ENCODE data around the gene ME3.
"Not testable (repeated sequence)": the region's sequence is repeated elsewhere in the genome, so short reads cannot be mapped to it uniquely, and the experiment has no call there.

Gene ME3

DNA sequence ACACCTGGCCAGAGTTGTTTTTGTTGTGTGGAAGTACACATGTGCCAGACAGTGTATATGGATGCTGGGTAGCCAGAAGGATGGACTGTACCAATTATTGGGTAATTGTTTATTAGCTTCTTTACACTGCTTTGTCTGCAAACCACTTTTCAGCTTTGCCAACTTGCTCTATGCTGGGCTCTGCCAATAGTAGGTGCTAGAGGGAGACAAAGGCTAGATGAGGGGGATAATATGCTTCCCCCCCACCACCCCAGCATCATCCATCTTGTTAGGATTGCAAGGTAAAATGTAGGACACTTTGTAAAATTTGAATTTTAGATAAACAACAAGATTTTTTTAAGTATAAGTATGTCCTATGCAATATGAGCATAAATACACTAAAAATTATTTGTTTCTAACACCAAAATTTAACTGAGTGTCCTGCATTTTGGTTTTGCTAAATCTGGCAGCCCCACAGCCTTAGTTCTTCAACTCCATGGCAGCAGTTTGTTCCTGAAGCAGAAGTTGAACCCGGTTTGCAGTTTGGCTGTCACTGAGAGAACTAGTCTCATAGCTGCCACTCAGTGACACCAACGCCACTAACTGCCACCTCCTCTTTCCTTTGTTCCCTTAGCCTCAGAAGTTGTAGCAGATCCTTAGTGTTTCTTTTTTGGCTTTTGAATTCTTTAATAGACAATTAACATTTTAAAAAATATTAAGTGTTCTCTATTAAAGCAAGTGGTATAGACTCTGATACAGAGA, 219.0 kb downstream of the ME3 start:
- DNase-seq, result no peak

DNA sequence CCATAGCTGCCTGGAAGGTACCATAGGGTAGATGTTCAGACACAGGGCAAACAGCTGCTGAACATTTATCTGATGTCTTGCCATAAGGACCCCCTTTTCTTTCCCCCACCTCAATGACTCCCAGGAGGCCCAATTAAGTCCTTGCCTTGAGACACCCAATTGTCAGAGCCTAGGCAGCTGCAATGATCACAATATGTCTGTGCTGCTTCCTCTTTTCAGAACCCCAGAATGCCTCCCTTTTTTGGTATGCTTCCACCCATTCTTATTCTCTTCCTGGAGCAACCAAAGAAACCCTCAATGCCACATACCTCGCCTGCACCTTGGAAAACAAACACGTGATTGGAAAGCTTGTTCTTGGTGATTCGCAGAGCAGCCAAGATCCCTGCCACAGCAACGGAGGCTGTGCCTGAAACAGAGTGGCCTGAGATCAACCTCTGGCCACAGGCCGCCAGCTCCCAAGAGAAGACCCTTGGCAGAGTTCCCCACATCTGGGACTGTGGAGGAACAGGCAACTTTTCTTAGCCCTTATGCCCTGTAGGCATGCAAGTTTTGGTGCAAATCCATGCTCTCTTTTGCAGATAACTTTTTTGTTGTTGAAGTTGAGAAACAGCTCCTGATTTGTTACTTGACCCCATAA, 222.3 kb downstream of the ME3 start:
- DNase-seq, result no peak

DNA sequence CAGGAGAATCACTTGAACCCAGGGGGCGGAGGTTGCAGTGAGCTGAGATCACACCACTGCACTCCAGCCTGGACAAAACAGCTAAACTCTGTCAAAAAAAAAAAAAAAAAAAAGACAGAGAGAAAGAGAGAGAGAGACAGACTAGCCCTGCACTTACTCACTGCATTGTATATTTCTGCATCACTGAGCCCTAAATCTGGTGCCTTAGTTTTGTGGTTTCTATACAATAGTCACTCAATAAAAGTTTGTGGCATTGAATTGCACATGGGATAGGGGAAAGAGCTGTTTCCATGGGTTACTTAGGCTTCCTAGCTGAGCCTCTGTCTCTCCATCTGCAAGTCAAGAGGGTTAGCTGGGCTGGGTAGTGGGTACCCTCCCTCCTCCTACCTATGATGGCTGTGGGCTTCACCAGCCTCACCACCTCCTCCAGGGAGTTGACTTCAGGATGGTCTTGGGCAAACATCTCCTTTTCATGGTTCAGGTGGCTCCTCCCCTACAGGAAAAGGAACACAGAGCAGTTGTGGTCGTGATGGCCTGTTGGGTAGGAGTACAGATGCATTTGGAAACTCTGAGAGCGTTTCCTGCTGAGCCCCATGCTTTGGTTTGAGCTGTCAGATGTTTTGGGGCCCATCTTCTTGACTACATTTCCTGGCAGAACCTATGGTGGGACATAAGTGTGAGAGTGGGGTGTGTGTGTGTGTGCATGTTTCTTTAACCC, 224.5 kb downstream of the ME3 start:
- no peak for DNase-seq

DNA sequence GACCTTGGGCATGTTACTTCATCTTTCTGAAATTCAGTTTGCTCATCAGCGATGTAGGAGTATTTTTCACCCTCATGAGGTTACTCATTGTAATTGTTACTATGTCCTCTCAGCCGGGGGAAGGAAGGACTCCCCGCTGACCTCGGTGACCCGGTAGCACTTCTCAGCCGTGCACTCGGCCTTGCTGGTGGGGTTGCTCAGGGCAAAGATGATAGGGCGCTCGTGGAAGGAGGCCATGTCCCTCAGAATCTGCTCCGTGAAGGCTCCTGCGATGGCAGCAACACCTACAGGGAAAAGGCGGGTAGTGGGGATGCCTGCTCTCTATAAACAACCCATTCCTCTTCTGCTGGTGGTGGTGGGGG, 225.5 kb downstream of the ME3 start:
- DNase-seq, result no peak

DNA sequence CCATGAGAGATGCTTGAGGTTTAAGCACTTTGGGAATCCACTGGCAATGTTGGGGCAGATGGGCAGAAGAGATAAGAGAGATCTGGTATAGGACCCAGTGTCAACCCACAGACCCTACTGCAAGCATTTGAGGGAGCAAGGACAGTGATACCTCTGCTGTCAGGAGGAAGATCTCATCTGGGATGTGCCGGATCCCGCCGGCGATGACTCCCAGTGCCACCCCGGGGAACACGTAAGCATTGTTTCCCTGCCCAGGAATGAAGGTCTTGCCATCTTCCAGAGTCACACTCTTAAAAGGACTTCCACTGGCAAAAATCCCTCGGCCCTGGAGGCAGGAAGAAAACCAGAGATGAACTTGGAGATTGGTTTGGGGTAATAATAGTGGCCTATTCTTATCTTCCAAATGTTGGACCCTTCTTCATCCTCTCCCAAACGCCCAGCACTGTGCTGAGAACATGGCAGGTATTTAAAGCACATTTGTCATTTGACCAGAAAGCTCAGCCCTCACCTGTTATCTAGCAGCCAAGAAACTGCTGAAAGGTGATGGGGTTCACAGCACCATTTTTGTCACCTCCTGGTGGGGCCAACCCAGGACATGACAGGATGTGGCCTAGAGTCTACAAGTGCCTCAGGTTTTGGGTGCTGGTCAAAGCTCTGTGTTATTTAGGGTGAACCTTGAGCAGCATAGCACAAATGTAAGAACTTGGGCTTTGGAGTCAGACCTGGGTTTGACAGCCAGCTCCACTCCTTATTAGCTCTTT, 226.1 kb downstream of the ME3 start:
- no peak for DNase-seq

DNA sequence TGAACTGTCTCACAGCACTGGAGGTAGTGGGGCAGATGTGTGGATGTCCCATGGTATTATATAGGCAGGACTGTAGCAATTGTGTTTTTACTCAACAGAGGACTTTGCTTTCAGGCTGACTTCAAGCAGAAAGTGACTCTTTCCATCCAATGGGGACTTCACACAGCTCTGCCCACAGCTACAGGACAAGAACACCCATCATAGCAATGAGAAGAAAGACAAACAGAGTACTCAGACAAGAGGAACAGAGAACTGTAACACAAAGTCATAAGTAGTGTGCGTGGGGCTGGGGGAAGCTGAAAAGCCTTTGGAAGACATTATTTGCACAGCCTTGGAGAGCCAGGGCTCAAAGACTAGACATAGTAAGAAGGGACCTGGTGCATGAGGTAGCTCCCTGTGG, 227.4 kb downstream of the ME3 start:
- no peak for DNase-seq

DNA sequence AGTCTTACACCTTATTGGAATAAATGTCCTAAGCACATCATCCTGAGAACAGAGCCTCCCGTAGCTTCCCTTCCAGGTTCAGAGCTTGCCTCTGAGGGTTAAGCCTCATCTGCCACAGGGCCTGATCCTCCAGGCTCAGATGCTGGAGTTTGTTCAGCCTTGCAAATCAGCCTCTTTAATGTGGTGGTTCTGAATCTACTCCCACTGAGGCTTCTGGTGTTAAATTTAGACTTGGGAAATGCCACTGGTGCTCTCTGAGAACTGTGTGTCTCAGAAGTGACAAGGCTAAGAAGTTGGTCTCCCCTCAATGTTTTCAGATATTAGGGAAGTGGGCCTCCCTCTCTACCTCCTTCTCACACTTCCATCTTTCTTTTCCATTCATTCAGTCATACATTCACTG, 229.0 kb downstream of the ME3 start:
- DNase-seq, result no peak

DNA sequence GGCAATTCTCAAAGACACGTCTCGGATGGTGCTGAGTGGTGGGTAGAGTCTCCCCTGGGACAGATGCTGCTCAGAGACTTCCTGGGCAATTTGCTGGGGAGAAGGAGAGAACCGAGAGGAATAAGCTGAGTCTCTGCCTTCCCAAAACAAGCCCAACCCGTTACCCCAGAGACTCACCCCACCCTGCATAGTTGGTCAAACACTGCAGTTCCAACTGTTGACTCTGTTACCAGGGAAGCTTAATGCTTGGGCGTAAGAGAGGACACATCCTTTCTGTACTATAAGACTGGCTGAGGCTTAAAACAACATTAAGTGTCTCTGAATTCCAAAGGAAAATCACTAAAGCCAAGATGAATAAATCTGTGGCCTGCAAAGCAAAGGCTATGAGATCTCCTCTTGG, 229.6 kb downstream of the ME3 start:
- no peak for DNase-seq

DNA sequence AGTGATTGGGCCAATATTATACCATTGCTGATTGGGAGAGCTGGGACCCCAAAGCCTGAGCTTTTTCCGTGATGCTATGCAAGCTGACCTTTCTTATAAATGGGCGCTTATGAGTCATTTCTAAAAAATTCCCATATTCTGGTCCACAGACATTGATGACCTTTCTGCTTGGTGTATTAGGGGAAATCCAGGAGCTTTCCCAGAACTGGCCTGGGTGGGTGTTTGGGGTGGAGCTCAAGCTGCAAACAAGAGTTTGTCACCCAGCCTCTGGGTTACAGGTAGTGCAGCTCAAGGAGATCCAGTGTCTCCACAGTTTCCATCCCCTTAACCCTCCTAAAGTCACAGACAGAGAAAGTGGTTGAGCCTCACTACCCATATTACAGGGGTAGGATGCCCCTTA, 230.0 kb downstream of the ME3 start:
- no peak for DNase-seq

DNA sequence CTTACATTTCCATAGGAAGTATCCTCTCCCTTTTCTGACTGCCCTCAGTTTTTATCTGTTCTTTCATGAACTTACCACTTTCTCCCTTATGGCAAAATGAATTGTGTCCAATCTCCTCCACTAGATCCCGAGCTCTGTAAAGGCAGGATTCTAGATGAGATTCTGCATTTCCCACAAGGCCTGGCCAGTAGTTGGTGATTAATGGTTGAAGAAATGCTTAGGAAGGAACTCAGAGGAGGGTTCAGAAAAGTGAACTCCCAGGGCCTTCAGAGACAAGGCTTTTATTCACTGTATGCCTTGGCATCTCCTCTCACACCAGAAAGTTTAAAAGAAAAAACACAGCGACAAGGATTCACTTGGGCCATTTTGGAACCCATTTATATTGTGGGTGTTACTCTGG, 231.6 kb downstream of the ME3 start:
- DNase-seq, result no peak

DNA sequence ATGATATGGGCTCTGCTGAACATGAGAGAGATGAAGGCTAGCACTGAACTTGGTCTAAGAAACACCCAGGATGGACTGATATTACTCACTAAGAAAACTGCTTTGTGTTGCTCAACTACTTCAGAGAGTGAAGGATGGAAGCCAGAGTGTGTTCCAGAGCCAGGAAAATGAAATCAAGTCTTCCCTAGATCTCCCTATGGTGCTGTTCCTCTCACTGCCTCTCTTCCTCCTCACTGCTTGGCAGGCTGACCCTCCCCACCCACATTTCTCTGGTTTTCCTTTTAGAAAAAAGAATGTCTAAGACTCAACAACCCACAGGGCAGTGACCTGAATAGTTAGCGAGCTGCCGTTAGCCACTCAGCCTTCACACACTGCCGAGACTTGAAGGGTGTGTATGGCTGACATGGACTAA, 232.1 kb downstream of the ME3 start:
- peak; percentile 51 for DNase-seq

DNA sequence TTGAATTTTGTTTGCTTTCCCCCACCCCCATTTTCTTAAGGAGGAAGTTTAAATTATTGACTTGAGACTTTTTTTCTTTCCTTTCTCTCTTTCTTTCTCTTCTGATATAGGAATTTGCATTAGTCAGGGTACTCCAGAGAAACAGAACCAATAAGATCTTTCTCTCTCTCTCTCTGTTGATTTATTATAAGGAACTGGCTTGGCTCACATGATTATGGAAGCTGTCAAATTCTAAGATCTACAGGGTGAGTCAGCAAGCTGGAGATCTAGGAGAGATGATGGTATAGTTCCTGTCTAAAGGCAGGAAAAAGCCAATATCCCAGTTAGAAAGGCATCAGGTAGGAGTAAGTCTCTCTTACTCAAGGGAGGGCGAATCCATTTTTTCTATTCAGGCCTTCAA, 233.7 kb downstream of the ME3 start:
- DNase-seq, result peak; percentile 76

DNA sequence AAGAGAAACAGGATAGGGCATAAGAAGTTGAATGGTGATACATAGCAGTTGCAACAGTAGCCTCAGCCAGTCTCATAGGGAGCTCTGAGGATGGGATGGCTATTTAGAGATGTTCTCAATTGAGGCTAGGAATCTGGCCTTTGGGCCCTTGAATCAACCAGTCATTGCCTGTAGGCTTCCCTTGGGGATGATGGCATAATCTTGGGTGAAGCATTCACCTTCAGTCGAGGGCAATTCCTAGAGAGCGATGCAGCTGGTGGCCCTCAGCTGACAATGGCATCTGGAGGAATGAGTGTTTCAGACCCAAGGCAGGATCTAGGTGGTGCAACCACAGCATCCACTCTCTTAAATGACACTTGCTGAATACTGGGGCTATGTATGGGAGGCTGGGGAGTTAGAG, 236.7 kb downstream of the ME3 start:
- DNase-seq, result no peak

DNA sequence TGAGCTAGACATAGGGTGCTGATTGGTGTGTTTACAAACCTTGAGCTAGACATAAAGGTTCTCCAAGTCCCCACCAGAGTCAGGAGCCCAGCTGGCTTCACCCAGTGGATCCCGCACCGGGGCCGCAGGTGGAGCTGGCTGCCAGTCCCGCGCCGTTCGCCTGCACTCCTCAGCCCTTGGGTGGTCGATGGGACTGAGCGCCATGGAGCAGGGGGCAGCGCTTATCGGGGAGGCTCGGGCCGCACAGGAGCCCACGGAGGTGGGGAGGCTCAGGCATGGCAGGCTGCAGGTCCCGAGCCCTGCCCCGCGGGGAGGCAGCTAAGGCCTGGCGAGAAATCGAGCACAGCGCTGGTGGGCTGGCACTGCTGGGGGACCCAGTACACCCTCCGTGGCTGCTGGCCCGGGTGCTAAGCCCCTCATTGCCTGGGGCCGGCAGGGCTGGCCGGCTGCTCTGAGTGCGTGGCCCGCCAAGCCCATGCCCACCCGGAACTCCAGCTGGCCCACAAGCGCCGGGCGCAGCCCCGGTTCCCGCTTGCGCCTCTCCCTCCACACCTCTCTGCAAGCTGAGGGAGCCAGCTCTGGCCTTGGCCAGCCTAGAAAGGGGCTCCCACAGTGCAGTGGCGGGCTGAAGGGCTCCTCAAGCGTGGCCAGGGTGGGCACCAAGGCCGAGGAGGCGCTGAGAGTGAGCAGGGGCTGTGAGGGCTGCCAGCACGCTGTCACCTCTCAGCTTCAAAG, 238.9 kb downstream of the ME3 start:
- not testable (repeated sequence) for DNase-seq

DNA sequence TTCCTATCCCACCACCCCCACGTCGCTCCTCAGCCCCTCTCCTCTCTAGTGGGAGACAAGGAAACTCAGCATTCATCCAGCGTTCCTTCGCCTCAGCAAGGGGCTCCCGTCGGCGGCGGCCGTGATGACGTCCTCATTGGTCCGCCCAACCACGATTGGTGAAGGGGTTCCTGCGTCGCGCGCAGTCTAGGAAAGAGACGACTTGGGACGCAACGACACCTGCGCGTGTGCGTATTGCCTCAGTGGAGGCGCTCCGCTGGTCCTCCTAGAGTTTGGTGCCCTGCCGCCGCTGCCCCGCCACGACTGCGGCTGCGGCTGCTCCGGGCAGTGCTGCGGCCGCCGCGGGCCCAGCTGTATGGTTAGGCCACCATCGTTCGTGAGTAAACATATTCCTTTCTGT, 241.2 kb downstream of the ME3 start:
- DNase-seq, result no peak

DNA sequence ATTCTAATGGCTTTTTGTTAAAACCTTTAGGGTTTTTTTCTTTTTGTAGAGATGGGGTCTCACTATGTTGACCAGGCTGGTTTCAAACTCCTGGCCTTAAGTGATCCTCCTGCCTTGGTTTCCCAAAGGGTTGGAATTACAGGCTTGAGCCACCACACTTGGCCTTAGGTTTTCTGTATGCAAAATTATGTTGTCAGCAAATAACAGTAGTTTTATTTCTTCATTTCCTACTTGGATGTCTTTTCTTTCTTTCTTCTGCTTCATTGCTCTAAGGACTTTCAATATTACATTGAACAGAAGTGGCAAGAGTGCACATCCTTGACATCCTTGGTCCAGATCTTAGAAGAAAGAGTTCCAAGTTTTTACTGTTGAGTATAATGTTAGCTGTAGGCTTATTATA, 245.0 kb downstream of the ME3 start:
- DNase-seq, result no peak

DNA sequence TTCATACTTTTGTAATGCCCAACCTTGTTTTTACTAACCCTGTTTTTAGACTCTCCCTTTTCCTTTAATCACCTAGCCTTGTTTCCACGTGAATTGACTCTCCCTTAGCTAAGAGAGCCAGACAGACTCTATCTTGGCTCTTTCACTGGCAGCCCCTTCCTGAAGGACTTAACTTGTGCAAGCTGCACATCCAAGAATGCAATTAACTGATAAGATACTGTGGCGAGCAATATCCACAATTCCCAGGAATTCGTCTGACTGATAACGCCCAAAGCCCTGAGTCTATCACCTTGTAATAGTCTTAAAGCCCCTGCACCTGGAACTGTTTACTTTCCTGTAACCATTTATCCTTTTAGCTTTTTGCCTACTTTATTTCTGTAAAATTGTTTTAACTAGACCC, 248.9 kb downstream of the ME3 start:
- peak; percentile 63 for DNase-seq

DNA sequence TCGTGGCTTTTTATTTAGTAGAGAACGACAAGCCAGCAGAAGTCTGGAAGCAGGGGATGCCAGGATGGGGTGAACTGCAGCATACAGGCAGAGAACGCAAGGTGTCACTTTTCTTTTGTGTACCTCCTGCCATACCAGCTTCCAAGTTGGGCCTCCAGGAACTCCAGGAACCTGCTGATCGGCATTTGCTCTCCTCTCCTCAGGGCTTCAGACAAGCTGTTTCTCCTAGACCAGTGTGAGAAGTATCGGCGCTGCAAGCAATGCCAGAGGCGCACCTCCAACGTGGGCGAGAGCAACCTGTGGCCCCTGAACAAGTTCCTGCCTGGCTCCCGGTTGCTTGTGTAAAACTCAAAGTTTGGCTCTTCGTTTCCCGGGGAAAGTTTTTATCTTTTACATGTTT, 250.0 kb downstream of the ME3 start:
- no peak for DNase-seq

DNA sequence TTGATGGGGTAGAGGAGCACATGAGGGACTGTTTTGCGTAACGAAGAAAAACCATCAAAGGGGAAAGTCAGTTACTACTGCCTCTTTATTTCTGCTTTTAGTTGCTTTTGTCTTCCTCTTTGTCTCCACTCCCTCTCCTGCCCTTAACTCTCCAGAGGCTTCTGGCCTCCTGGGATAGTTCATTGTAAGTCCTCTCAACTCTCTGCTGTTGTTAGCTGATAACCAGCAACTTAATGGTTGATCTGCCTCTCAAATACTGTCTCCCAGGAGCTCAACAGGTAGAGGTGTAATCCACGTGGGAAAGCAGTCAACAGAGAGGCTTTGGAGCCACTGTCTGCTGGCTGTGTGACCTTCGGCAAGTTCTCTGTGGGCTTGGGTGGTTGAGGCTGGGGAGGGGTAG, 250.5 kb downstream of the ME3 start:
- no peak for DNase-seq

DNA sequence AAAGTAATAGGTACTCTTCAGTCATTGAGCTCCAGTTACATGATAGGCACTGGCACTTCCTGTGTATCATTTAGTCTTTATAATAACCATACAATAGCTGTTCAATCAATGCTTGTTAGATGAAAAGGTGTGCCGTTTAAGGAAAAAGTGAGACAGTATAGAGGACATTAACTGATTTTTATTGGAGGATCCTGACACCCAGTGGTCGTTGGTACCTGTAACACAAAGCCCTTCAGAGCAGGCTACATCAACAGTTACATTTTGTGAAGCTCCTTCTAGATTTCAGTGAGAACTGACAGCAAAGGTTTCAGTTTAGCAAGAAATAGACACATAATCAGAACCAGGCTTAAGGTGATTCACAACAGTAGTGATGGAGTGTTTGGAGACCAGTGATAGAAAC, 253.5 kb downstream of the ME3 start:
- DNase-seq, result no peak

DNA sequence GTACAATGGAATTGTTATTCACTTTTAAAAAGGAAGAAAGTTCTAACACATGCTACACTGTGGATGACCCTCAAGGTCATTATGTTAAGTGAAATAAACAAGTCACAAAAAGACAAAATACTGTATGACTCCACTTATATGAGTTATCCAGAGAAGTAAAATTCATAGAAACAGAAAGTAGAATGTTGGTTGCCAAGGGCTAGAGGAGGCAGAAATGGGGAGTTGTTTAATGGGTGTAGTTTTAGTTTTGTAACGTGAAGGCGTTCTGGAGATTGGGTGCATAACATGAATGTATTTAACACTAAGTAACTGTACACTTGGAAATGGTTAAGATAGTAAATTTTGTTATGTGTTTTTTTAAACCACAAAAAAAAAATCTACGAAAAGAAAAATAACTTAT, 253.9 kb downstream of the ME3 start:
- no peak for DNase-seq

DNA sequence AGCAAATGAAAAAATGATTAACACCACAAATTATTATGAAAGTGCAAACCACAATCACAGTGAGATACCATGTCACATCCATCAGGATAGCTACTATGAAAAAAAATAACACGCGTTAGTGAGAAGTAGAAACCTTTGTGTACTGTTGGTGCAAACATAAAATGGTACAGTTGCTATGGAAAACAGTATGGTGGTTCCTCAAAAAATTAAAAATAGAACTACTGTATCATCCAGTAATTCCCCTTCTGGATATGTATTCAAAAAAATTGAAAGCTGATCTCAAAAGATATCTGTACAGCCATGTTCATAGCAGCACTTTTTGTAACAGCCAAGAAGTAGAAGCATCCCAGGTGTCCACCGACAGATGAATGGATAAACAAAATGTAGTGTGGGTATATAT, 254.3 kb downstream of the ME3 start:
- no peak for DNase-seq

DNA sequence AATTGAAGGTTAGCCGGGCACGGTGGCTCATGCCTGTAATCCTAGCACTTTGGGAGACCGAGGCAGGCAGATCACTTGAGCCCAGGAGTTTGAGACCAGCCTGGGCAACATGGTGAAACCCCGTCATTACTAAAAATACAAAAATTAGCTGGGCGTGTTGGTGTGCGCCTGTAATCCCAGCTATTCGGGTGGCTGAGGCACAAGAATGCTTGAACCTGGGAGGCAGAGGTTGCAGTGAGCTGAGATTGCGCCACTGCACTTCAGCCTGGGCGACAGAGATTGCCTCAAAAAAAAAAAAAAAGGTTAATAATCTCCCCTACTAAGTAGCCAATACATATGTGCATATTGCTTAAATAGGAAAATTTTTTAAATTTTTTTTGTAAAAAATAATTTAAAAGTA, 255.5 kb downstream of the ME3 start:
- not testable (repeated sequence) for DNase-seq
